T-helper 2 cell treated with Interferon-gamma antibody and Interleukin-4, amounts not matched to agents 5 μg/mL and 100 μg/mL, for 36 hours (primary cell): ENCODE results near the gene OR10J1.

Source experiments
- DNase-seq: peaks from one replicate; pipeline ENCODE4 v3.0.0; 2021; ENCODE audit warnings: low spot score
- H3K27ac Mint-ChIP-seq: one replicate; pipeline ENCODE4 v1.8.0; 2021; ENCODE audit warnings: mild to moderate bottlenecking, mixed read lengths
- H3K27me3 Mint-ChIP-seq: one replicate; pipeline ENCODE4 v1.8.0; 2021; ENCODE audit warnings: low read depth, mixed read lengths
- H3K36me3 Mint-ChIP-seq: one replicate; pipeline ENCODE4 v1.8.0; 2021; ENCODE audit warnings: low read depth, mixed read lengths
- H3K4me1 Mint-ChIP-seq: one replicate; pipeline ENCODE4 v1.8.0; 2021; ENCODE audit warnings: low read depth, mixed read lengths
- H3K4me3 Mint-ChIP-seq: one replicate; pipeline ENCODE4 v1.8.0; 2022; ENCODE audit warnings: mild to moderate bottlenecking, moderate library complexity, mixed read lengths
- H3K9me3 Mint-ChIP-seq: one replicate; pipeline ENCODE4 v1.8.0; 2021; ENCODE audit warnings: mixed read lengths

OR10J1 gene

GRCh38 chr1:159439422-159439821, at the start of gene OR10J1:
Gene OR10J1 (plus strand): TSS chr1:159439722. CDS start chr1:159439792, 70 bp downstream.
- no peak for DNase-seq
- Mint-ChIP-seq H3K9me3 (no peaks in the 10 kb centered on the region), H3K27me3 (no peaks in the 10 kb centered on the region), H3K4me3 (no peak within 1 kb of the TSS), H3K36me3 (no peaks in the 10 kb centered on the region), H3K4me1 (no peaks in the 10 kb centered on the region), H3K27ac (no peak within 1 kb of the TSS)

GRCh38 chr1:159406821-159407220, 32.7 kb upstream of the OR10J1 start:
- H3K36me3 Mint-ChIP-seq: no peaks in the 10 kb centered on the region

GRCh38 chr1:159408862-159409400, 30.6 kb upstream of the OR10J1 start:
- H3K36me3 Mint-ChIP-seq: no peaks in the 10 kb centered on the region
- H3K4me3 Mint-ChIP-seq: no peak overlapping the region
- no peaks in the 10 kb centered on the region for H3K9me3 Mint-ChIP-seq
- no peak overlapping the region for H3K27ac Mint-ChIP-seq
- H3K4me1 Mint-ChIP-seq: no peaks in the 10 kb centered on the region
- no peak for DNase-seq
- H3K27me3 Mint-ChIP-seq: no peaks in the 10 kb centered on the region

More at GRCh38 chr1:159406821-159407220, 32.7 kb upstream of the OR10J1 start:
- no peak overlapping the region for H3K4me3 Mint-ChIP-seq
- no peak for DNase-seq
- H3K27ac Mint-ChIP-seq: no peak overlapping the region
- no peaks in the 10 kb centered on the region for H3K9me3 Mint-ChIP-seq
- no peaks in the 10 kb centered on the region for H3K27me3 Mint-ChIP-seq
- H3K4me1 Mint-ChIP-seq: no peaks in the 10 kb centered on the region

- peaks cover 22% of the 10 kb centered on the region for H3K9me3 Mint-ChIP-seq
- H3K27ac Mint-ChIP-seq: no peak overlapping the region
These were observed 17.7 kb upstream of the OR10J1 start for GRCh38 chr1:159421821-159422220.

GRCh38 chr1:159428536-159428935, 11.0 kb upstream of the OR10J1 start:
- H3K36me3 Mint-ChIP-seq: no peaks in the 10 kb centered on the region
- no peaks in the 10 kb centered on the region for H3K27me3 Mint-ChIP-seq
- DNase-seq: no peak
- no peaks in the 10 kb centered on the region for H3K4me1 Mint-ChIP-seq
- no peak overlapping the region for H3K27ac Mint-ChIP-seq
- H3K9me3 Mint-ChIP-seq: no peaks in the 10 kb centered on the region
- H3K4me3 Mint-ChIP-seq: no peak overlapping the region

More at GRCh38 chr1:159421821-159422220, 17.7 kb upstream of the OR10J1 start:
- Mint-ChIP-seq H3K4me3 (no peak overlapping the region), H3K27me3 (no peaks in the 10 kb centered on the region), H3K36me3 (no peaks in the 10 kb centered on the region), H3K4me1 (no peaks in the 10 kb centered on the region)
- DNase-seq: no peak

- Mint-ChIP-seq H3K4me1 (no peaks in the 10 kb centered on the region), H3K4me3 (no peak overlapping the region), H3K36me3 (no peaks in the 10 kb centered on the region), H3K27ac (no peak overlapping the region), H3K27me3 (no peaks in the 10 kb centered on the region), H3K9me3 (no peaks in the 10 kb centered on the region)
- DNase-seq: no peak
These were observed 10.3 kb upstream of the OR10J1 start for GRCh38 chr1:159429074-159429861.

GRCh38 chr1:159430985-159431384, 8.5 kb upstream of the OR10J1 start:
- Mint-ChIP-seq H3K27ac (no peak overlapping the region), H3K27me3 (no peaks in the 10 kb centered on the region), H3K9me3 (no peaks in the 10 kb centered on the region), H3K4me1 (no peaks in the 10 kb centered on the region), H3K4me3 (no peak overlapping the region), H3K36me3 (no peaks in the 10 kb centered on the region)
- DNase-seq: no peak

- DNase-seq: no peak
- Mint-ChIP-seq H3K4me1 (no peaks in the 10 kb centered on the region), H3K27ac (no peak within 1 kb of the TSS), H3K4me3 (no peak within 1 kb of the TSS), H3K27me3 (no peaks in the 10 kb centered on the region), H3K9me3 (no peaks in the 10 kb centered on the region), H3K36me3 (no peaks in the 10 kb centered on the region)
These were observed 7.6 kb upstream of the OR10J1 start, which contains the start of gene OR10J4 for GRCh38 chr1:159431904-159432303. Gene OR10J4 (plus strand): TSS chr1:159432204.

GRCh38 chr1:159436469-159436868, 3.1 kb upstream of the OR10J1 start:
- Mint-ChIP-seq H3K27me3 (no peaks in the 10 kb centered on the region), H3K36me3 (no peaks in the 10 kb centered on the region), H3K4me3 (no peak overlapping the region), H3K27ac (no peak overlapping the region), H3K4me1 (no peaks in the 10 kb centered on the region), H3K9me3 (no peaks in the 10 kb centered on the region)
- no peak for DNase-seq

- DNase-seq: no peak
- H3K36me3 Mint-ChIP-seq: no peaks in the 10 kb centered on the region
- H3K27me3 Mint-ChIP-seq: no peaks in the 10 kb centered on the region
- H3K9me3 Mint-ChIP-seq: no peaks in the 10 kb centered on the region
- H3K27ac Mint-ChIP-seq: no peak overlapping the region
- no peak overlapping the region for H3K4me3 Mint-ChIP-seq
- H3K4me1 Mint-ChIP-seq: no peaks in the 10 kb centered on the region
These were observed 1.8 kb downstream of the OR10J1 start for GRCh38 chr1:159441360-159441759.

- no peak overlapping the region for H3K27ac Mint-ChIP-seq
- no peak overlapping the region for H3K4me3 Mint-ChIP-seq
- no peaks in the 10 kb centered on the region for H3K36me3 Mint-ChIP-seq
- H3K4me1 Mint-ChIP-seq: no peaks in the 10 kb centered on the region
- H3K9me3 Mint-ChIP-seq: no peaks in the 10 kb centered on the region
- no peak for DNase-seq
- H3K27me3 Mint-ChIP-seq: no peaks in the 10 kb centered on the region
These were observed 2.9 kb downstream of the OR10J1 start for GRCh38 chr1:159442428-159442827.

- H3K27ac Mint-ChIP-seq: no peak overlapping the region
- no peaks in the 10 kb centered on the region for H3K27me3 Mint-ChIP-seq
- DNase-seq: no peak
- H3K36me3 Mint-ChIP-seq: no peaks in the 10 kb centered on the region
- H3K4me3 Mint-ChIP-seq: no peak overlapping the region
- peaks cover 6% of the 10 kb centered on the region for H3K9me3 Mint-ChIP-seq
- no peaks in the 10 kb centered on the region for H3K4me1 Mint-ChIP-seq
These were observed 3.7 kb downstream of the OR10J1 start for GRCh38 chr1:159443066-159443750.

- no peak overlapping the region for H3K4me3 Mint-ChIP-seq
These were observed 5.0 kb downstream of the OR10J1 start for GRCh38 chr1:159444511-159444910.

GRCh38 chr1:159448181-159448580, 8.7 kb downstream of the OR10J1 start:
- H3K27ac Mint-ChIP-seq: no peak overlapping the region
- peaks cover 7% of the 10 kb centered on the region for H3K9me3 Mint-ChIP-seq
- no peak overlapping the region for H3K4me3 Mint-ChIP-seq
- DNase-seq: no peak
- H3K27me3 Mint-ChIP-seq: no peaks in the 10 kb centered on the region
- H3K36me3 Mint-ChIP-seq: no peaks in the 10 kb centered on the region
- no peaks in the 10 kb centered on the region for H3K4me1 Mint-ChIP-seq

More at GRCh38 chr1:159444511-159444910, 5.0 kb downstream of the OR10J1 start:
- peaks cover 7% of the 10 kb centered on the region for H3K9me3 Mint-ChIP-seq
- H3K27me3 Mint-ChIP-seq: no peaks in the 10 kb centered on the region
- DNase-seq: no peak
- no peak overlapping the region for H3K27ac Mint-ChIP-seq
- no peaks in the 10 kb centered on the region for H3K4me1 Mint-ChIP-seq
- no peaks in the 10 kb centered on the region for H3K36me3 Mint-ChIP-seq
